HEK293T (cell line): Measurements from ENCODE around the gene NPAS4.

ENCODE experiments used
- ARNT ChIP-seq: fragments of 450-650 bp; IDR thresholded peaks from 2 replicates; pipeline ENCODE4 v1.6.1; 2017; ENCODE audit warnings: mild to moderate bottlenecking
- CTBP1 ChIP-seq: fragments of 450-650 bp; IDR thresholded peaks from 2 replicates; pipeline ENCODE4 v1.6.1; 2016; ENCODE audit warnings: borderline replicate concordance
- HDGF ChIP-seq: fragments of 450-650 bp; IDR thresholded peaks from 2 replicates; pipeline ENCODE4 v1.6.1; 2017; ENCODE audit warnings: antibody characterized with exemption, borderline replicate concordance
- PKNOX1 ChIP-seq: fragments of 450-650 bp; IDR thresholded peaks from 2 replicates; pipeline ENCODE4 v1.6.1; 2016
- SP1 ChIP-seq: fragments of 450-650 bp; IDR thresholded peaks from 2 replicates; pipeline ENCODE4 v1.6.1; 2017
- TARDBP ChIP-seq: fragments of 450-650 bp; IDR thresholded peaks from 2 replicates; pipeline ENCODE4 v1.6.1; 2016
- ZNF384 ChIP-seq: fragments of 450-650 bp; IDR thresholded peaks from 2 replicates; pipeline ENCODE4 v1.6.1; 2016

DNA sequence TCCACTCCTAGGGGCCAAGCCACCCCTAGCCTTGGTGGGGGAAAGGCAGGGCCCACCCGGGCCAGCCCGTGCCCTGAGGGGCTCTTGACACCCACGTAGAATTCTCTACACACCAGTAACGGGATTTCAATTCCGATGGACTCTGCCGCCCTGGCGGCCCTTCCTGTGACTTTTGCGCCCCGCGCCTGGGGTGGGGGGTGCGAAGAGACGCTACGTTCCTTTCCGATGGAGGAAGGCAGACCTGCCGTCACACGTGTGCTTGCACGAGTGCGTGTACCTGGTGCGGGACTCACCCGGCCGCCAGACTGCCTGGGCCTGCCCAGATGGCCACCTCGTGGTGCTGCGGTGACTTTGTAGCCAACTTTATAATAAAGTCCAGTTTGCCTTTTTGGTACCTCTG lies 5.5 kb downstream of the NPAS4 start:
- no peak for TF ChIP-seq ZNF384
- no peak for TF ChIP-seq SP1
- no peak for TF ChIP-seq TARDBP
- TF ChIP-seq ARNT, result no peak
- no peak for TF ChIP-seq CTBP1
- TF ChIP-seq HDGF, result no peak
- no peak for TF ChIP-seq PKNOX1
